ENCODE measurements around the gene ZNF668.

- TF ChIP-seq CTCF (IDR thresholded peaks at IDR 0.05) (no peak), POLR2A (IDR thresholded peaks at IDR 0.05) (no peak)
Measured at GRCh38 chr16:31061813-31062440, 12.1 kb downstream of the ZNF668 start.
